SK-N-SH treated with all-trans-retinoic acid at 6 μM for 48 hours (cell line): ENCODE measurements around the gene MED9.

Source experiments
- ARNTL ChIP-seq: fragments of 450-650 bp; formaldehyde crosslinking; IDR thresholded peaks from 2 replicates; pipeline ENCODE4 v1.5.0; 2020; ENCODE audit warnings: low read depth, mild to moderate bottlenecking, moderate library complexity, borderline replicate concordance
- CSDC2 ChIP-seq: fragments of 250-450 bp; sonication (Bioruptor Pico); IDR thresholded peaks from 2 replicates; pipeline ENCODE4 v1.5.0; 2020; ENCODE audit warnings: mild to moderate bottlenecking, moderate library complexity
- CSRNP3 ChIP-seq: fragments of 250-450 bp; sonication (Bioruptor Pico); IDR thresholded peaks from 2 replicates; pipeline ENCODE4 v1.5.1; 2021; ENCODE audit warnings: mild to moderate bottlenecking, moderate library complexity
- PATZ1 ChIP-seq: fragments of 250-450 bp; sonication (Bioruptor Pico); IDR thresholded peaks from 2 replicates; pipeline ENCODE4 v1.8.0; 2020; ENCODE audit warnings: mild to moderate bottlenecking, moderate library complexity, borderline replicate concordance
- POU6F1 ChIP-seq: fragments of 250-450 bp; sonication (Bioruptor Pico); IDR thresholded peaks from 2 replicates; pipeline ENCODE4 v1.8.0; 2021; ENCODE audit warnings: low read depth, mild to moderate bottlenecking, moderate library complexity, borderline replicate concordance
- ZFP30 ChIP-seq: fragments of 450-650 bp; formaldehyde crosslinking; IDR thresholded peaks from 2 replicates; pipeline ENCODE4 v1.5.0; 2022; ENCODE audit warnings: mild to moderate bottlenecking, moderate library complexity

DNA sequence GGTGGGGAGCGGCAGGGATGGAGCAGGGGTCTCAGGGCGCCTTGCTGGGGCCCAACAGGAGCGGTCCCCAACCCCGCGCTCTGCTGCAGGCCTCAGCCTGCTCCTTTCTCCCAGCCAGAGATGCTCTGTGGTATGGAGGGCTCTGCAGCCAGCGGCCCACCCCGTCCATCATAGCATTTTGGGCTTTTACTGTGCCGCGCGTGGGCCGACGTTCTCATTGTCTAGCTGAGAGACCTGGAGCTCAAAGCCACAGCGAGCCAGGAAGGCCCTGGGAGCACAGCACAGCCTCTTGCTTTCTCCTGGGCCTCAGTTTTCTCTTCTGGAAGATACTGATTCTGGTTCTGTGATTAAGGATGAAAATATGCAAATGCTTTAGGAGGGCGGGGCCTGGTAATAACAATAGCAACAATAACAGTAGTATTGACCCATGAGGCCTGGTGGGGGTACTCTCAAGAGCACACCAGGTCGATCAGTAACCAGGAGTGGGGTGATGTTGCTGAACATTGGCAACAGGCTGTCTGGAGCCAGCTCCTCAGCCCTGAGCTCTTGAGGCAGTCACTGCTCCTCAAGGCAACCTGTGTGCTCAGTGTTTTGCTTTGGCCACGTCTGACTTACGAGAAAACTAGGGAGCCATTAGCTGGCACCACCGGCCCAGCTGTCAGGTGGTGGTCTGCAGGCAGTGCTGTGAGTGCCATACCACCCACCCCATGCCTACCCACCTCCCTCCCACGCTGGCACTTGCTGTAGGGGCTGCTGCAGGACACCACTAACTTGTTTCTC, 20.5 kb downstream of the MED9 start:
- no peak for TF ChIP-seq PATZ1 (CRISPR knock-in tag)
- TF ChIP-seq ZFP30 (CRISPR knock-in tag) = no peak
- no peak for TF ChIP-seq ARNTL (CRISPR knock-in tag)
- no peak for TF ChIP-seq POU6F1
- TF ChIP-seq CSDC2 = no peak
- TF ChIP-seq CSRNP3 (CRISPR knock-in tag) = no peak
